NT2/D1 (cell line): ENCODE data around the gene XRN2.
"Not testable (repeated sequence)": the region's sequence is repeated elsewhere in the genome, so short reads cannot be mapped to it uniquely, and the experiment has no call there.

Experiments used
- DNase-seq: peaks from one replicate; pipeline ENCODE4 v3.0.0-alpha.2; 2011; ENCODE audit warnings: low read depth, low spot score
- H3K27me3 ChIP-seq: 2 replicates; pipeline ENCODE4 v1.6.0; 2011; ENCODE audit warnings: mild to moderate bottlenecking; ENCODE audit not compliant: insufficient read length, insufficient read depth
- H3K36me3 ChIP-seq: 2 replicates; pipeline ENCODE4 v1.6.1; 2011; ENCODE audit warnings: mild to moderate bottlenecking, low read length, mixed read lengths; ENCODE audit not compliant: insufficient read depth, insufficient read length
- H3K4me1 ChIP-seq: 2 replicates; pipeline ENCODE4 v1.5.1; 2011; ENCODE audit not compliant: insufficient read depth, insufficient read length
- H3K4me3 ChIP-seq: 2 replicates; pipeline ENCODE4 v1.5.1; 2011; ENCODE audit warnings: low read depth; ENCODE audit not compliant: insufficient read length
- H3K9ac ChIP-seq: 2 replicates; pipeline ENCODE4 v1.6.0; 2011; ENCODE audit warnings: low read depth; ENCODE audit not compliant: insufficient read length
- H3K9me3 ChIP-seq: 2 replicates; pipeline ENCODE4 v1.5.1; 2011; ENCODE audit warnings: mild to moderate bottlenecking, low read length; ENCODE audit not compliant: insufficient read depth
- SUZ12 ChIP-seq: IDR thresholded peaks from 2 replicates; pipeline ENCODE4 v1.6.1; 2011; ENCODE audit not compliant: insufficient read length, insufficient read depth; ENCODE audit errors: extremely low read depth
- YY1 ChIP-seq: IDR thresholded peaks from 2 replicates; pipeline ENCODE4 v1.6.1; 2011; ENCODE audit not compliant: insufficient read length, insufficient read depth
- ZNF274 ChIP-seq: IDR thresholded peaks from 2 replicates; pipeline ENCODE4 v1.6.1; 2011; ENCODE audit warnings: mild to moderate bottlenecking, low read depth, low read length

Gene XRN2

DNA sequence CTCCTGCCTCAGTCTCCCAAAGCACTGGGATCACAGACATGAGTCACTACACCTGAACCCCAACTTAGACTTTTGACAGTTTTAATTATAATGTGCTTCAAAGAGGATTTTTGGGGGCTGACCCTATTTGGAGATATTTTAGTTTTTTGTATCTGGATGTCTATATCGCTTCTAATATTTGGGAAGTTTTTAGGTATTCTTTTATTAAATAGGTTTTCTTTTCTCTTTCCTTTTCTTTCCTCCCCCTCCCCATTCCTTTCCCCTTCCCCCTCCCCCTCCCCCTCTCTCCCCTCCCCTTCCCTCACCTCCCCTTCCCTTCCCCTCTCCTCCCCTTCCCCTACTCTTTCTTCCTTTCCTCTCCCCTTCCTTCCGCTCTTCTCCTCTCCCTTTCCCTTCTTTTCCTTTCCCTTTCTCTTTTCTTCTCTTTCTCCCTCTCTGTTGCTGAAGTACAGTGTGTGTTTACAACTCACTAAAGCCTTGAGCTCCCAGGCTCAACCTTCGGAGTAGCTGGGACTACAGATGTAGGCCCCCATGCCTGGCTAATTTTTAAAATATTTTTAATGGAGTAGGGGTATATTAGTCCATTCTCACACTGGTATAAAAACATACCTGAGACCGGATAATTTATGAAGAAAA lies 118.6 kb downstream of the XRN2 start:
- Histone ChIP-seq H3K9me3 (peaks cover 7% of the 10 kb centered on the region; the same call in 1 of the 2 replicates), H3K4me3 (no peak overlapping the region)
- TF ChIP-seq YY1 (no peak), ZNF274 (no peak), SUZ12 (no peak)

DNA sequence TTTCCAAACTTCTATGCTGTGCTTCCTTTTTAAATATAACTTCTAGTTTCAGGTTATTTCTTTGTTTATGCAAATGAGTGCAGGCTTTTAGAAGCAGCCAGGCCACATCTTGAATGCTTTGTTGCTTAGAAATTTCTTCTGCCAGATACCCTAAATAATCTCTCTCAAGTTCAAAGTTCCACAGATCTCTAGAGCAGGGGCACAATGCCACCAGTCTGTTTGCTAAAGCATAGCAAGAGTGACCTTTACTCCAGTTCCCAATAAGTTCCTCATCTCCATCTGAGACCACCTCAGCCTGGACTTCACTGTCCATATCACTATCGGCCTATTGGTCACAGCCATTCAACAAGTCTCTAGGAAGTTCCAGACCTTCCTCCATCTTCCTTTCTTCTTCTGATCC lies 120.6 kb downstream of the XRN2 start:
- H3K9ac ChIP-seq, H3K4me1 ChIP-seq, H3K36me3 ChIP-seq, DNase-seq, H3K4me3 ChIP-seq, H3K27me3 ChIP-seq, H3K9me3 ChIP-seq: not testable (repeated sequence)

More for the DNA sequence above, 118.6 kb downstream of the XRN2 start:
- no peak overlapping the region for H3K9ac ChIP-seq
- H3K36me3 ChIP-seq: no peaks in the 10 kb centered on the region
- no peaks in the 10 kb centered on the region for H3K27me3 ChIP-seq
- no peak for DNase-seq
- no peaks in the 10 kb centered on the region for H3K4me1 ChIP-seq

DNA sequence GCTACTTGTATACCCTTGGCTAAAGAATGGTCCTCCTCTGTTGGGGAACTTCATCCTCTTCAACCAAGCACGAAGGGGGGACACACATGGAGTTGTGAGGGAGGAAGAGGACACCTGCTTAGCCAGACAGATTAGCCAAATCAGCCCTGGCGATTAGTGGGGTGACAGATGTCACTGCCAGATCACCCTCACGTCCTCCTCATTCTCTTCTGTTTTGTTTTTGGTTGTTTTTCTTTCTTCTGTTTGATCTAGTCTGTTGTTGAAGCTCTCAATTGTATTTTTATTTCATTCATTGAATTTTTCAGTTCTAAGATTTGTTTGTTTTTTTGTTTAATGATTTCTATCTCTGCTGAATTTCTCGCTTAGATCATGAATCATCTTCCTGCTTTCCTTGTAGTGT lies 121.7 kb downstream of the XRN2 start:
- no peak for DNase-seq
- H3K27me3 ChIP-seq: no peaks in the 10 kb centered on the region
- TF ChIP-seq SUZ12 (no peak), ZNF274 (no peak), YY1 (no peak)
- H3K9ac ChIP-seq: no peak overlapping the region
- no peaks in the 10 kb centered on the region for H3K36me3 ChIP-seq
- H3K4me3 ChIP-seq: no peak overlapping the region
- peaks cover 7% of the 10 kb centered on the region; the same call in 1 of the 2 replicates for H3K9me3 ChIP-seq
- no peaks in the 10 kb centered on the region for H3K4me1 ChIP-seq

DNA sequence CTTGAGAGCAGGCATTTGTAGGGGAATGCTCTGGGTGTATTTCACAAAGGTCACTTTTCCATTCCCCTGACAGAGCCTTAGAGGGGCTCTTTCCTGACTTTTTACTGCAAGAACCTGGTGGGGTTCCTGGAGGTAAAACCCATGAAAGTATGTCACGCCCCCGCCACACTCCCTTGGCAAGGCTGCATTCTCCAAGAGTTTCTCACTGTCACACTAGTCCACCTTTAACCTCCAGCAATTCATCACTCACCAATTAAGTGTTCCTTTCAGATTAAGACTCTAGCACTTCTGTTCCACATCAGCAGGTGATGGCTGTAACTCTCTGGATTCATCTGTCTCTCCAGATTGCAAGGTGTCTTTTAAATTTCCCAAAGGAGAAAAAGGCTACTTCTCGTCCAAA lies 126.9 kb downstream of the XRN2 start:
- TF ChIP-seq YY1: no peak
- no peak for TF ChIP-seq SUZ12
- TF ChIP-seq ZNF274: no peak
- DNase-seq: no peak
- Histone ChIP-seq H3K4me1 (no peaks in the 10 kb centered on the region), H3K9me3 (no peaks in the 10 kb centered on the region), H3K27me3 (no peaks in the 10 kb centered on the region), H3K9ac (no peak overlapping the region), H3K36me3 (no peaks in the 10 kb centered on the region), H3K4me3 (no peak overlapping the region)

DNA sequence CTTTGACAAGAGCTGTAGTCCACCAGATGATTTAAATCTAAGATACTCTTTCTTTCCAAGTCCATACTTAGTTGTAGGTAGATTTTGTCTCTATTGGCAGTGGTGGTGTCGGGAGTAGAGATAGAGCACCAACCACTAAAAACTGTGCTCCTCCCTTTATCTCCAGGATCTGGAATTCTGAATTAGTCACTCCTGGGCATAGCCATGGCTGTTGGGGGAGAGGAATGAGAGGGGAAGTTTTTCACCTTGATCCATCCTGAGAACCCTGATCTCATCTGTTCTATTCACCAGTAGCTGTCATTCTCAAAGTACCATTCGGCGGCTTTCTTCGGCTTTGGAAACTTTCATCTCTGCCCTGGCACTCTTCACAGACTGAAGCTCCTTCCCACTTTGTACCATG lies 129.8 kb downstream of the XRN2 start:
- Histone ChIP-seq H3K4me1 (no peaks in the 10 kb centered on the region), H3K9ac (no peak overlapping the region), H3K36me3 (no peaks in the 10 kb centered on the region), H3K27me3 (no peaks in the 10 kb centered on the region), H3K9me3 (no peaks in the 10 kb centered on the region), H3K4me3 (no peak overlapping the region)
- TF ChIP-seq YY1: no peak
- DNase-seq: no peak

DNA sequence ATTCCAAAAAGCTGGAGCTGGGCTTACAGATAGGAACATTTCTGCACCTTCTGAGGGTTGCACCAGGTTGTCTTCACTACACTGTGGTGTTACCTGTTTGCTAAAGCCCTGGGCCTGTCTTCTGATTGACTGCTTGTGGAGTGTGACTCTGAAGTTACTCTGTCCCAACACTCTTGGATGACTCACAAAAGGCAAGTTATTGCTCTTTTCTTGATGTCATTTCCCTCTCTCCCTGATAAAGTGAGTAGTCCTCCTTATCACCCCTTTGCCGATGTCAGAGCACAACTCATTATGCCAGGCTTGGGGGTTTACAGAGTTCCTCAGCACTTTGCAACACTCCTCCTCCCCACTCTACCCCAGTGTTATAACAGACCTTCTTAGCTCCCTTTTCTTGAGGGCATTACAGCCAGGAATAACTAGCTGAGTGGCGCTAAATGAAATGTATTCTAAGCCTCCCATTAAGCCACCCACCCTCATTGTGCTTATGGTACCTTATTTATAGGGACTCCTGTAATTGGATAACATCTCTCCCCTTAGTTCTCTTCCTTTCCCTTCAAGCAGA lies 130.3 kb downstream of the XRN2 start:
- H3K4me3 ChIP-seq: no peak overlapping the region
- TF ChIP-seq ZNF274: no peak
- TF ChIP-seq YY1: no peak
- no peak for TF ChIP-seq SUZ12
- H3K27me3 ChIP-seq: no peaks in the 10 kb centered on the region
- DNase-seq: no peak
- H3K4me1 ChIP-seq: no peaks in the 10 kb centered on the region
- H3K9me3 ChIP-seq: no peaks in the 10 kb centered on the region
- no peak overlapping the region for H3K9ac ChIP-seq
- H3K36me3 ChIP-seq: no peaks in the 10 kb centered on the region

DNA sequence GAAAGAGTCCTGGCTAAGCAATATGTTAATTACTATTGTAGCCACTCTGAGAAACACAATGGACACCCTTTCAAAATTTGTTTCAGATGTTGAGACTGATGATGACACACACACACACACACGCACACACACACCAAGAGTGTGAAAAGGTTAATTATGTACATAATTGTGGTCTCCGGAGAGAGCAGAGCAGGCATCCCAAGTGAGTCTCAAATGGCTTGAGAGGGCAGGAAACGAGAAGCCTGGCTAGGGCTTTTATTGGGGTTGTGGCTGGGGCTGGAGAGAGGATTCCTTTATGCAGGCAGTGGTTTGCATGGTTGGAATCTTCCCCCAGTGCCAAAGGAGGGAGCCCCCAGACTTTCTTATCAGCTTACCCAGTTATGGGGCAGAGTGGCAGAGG lies 132.4 kb downstream of the XRN2 start:
- Histone ChIP-seq H3K36me3 (no peaks in the 10 kb centered on the region), H3K4me1 (no peaks in the 10 kb centered on the region), H3K9ac (no peak overlapping the region), H3K9me3 (no peaks in the 10 kb centered on the region), H3K27me3 (no peaks in the 10 kb centered on the region), H3K4me3 (no peak overlapping the region)
- no peak for TF ChIP-seq YY1
- TF ChIP-seq SUZ12: no peak
- no peak for TF ChIP-seq ZNF274
- DNase-seq: no peak
